Progenitor cell of endocrine pancreas (in vitro differentiated cells): Measurements from ENCODE around the gene RNF39. TPM values are rescaled to one million over a fixed set of nuclear protein-coding genes. Genes with fewer than 3 reads are reported as not detected.

ENCODE experiments used
- DNase-seq: peaks from one replicate; pipeline ENCODE4 v3.0.0; 2021; ENCODE audit warnings: low spot score; ENCODE audit not compliant: unreplicated experiment
- H3K27ac Mint-ChIP-seq: 2 replicates; pipeline ENCODE4 v1.8.0; 2021; ENCODE audit warnings: mild to moderate bottlenecking, moderate library complexity, mixed read lengths
- H3K27me3 Mint-ChIP-seq: 2 replicates; pipeline ENCODE4 v1.8.0; 2021; ENCODE audit warnings: mixed read lengths
- H3K36me3 Mint-ChIP-seq: 2 replicates; pipeline ENCODE4 v1.8.0; 2022; ENCODE audit warnings: mixed read lengths; ENCODE audit not compliant: insufficient read depth
- H3K4me1 Mint-ChIP-seq: 2 replicates; pipeline ENCODE4 v1.8.0; 2021; ENCODE audit warnings: low read depth, mixed read lengths
- H3K4me3 Mint-ChIP-seq: 2 replicates; pipeline ENCODE4 v1.8.0; 2021; ENCODE audit warnings: low read depth, mild to moderate bottlenecking, moderate library complexity, mixed read lengths
- H3K9me3 Mint-ChIP-seq: 2 replicates; pipeline ENCODE4 v1.8.0; 2021; ENCODE audit warnings: low read depth, mixed read lengths
- CTCF ChIP-seq: fragments of 200-600 bp; sonication (generic); IDR thresholded peaks from one replicate; pipeline ENCODE4 v1.5.0; 2021; ENCODE audit warnings: antibody characterized with exemption, mild to moderate bottlenecking; ENCODE audit not compliant: unreplicated experiment
- total RNA-seq: library from RNA; stranded (reverse); gene quantifications from 2 replicates; pipeline ENCODE4 v1.2.1, GENCODE V29; 2021

The RNF39 gene
- total RNA-seq, 1 donor from 2014 or later: not detected

- H3K9me3 Mint-ChIP-seq: no peaks in the 10 kb centered on the region
- H3K4me3 Mint-ChIP-seq: no peak overlapping the region
- peaks cover 61% of the 10 kb centered on the region for H3K27me3 Mint-ChIP-seq
- H3K27ac Mint-ChIP-seq: no peak overlapping the region
- H3K4me1 Mint-ChIP-seq: no peaks in the 10 kb centered on the region
- H3K36me3 Mint-ChIP-seq: no peaks in the 10 kb centered on the region
- no peak for TF ChIP-seq CTCF
- DNase-seq: no peak
Observed at GRCh38 chr6:30113841-30114240, 38.3 kb upstream of the RNF39 start.

- peaks cover 65% of the 10 kb centered on the region for H3K27me3 Mint-ChIP-seq
- no peak within 1 kb of the TSS for H3K4me3 Mint-ChIP-seq
- TF ChIP-seq CTCF: no peak
- H3K9me3 Mint-ChIP-seq: no peaks in the 10 kb centered on the region
- H3K4me1 Mint-ChIP-seq: no peaks in the 10 kb centered on the region
- no peak for DNase-seq
- H3K27ac Mint-ChIP-seq: no peak within 1 kb of the TSS
- H3K36me3 Mint-ChIP-seq: no peaks in the 10 kb centered on the region
Observed at GRCh38 chr6:30113003-30113759, 37.6 kb upstream of the RNF39 start, which contains the start of gene TRIM31. Gene TRIM31, minus strand, starts transcription at chr6:30113090. Its CDS starts 285 bp downstream, at chr6:30112805.

- Mint-ChIP-seq H3K36me3 (no peaks in the 10 kb centered on the region), H3K27me3 (peaks cover 69% of the 10 kb centered on the region), H3K9me3 (no peaks in the 10 kb centered on the region), H3K4me1 (no peaks in the 10 kb centered on the region), H3K4me3 (no peak overlapping the region), H3K27ac (no peak overlapping the region)
- DNase-seq: no peak
- TF ChIP-seq CTCF: no peak
Observed at GRCh38 chr6:30112402-30112994, 36.9 kb upstream of the RNF39 start.

- DNase-seq: no peak
- Mint-ChIP-seq H3K27ac (no peak overlapping the region), H3K4me1 (no peaks in the 10 kb centered on the region), H3K36me3 (no peaks in the 10 kb centered on the region), H3K27me3 (peaks cover 74% of the 10 kb centered on the region), H3K4me3 (no peak overlapping the region), H3K9me3 (no peaks in the 10 kb centered on the region)
- TF ChIP-seq CTCF: no peak
Observed at GRCh38 chr6:30111266-30111856, 35.8 kb upstream of the RNF39 start.

- Mint-ChIP-seq H3K4me1 (peaks cover 12% of the 10 kb centered on the region), H3K27ac (no peak overlapping the region), H3K27me3 (peaks cover 75% of the 10 kb centered on the region), H3K36me3 (no peaks in the 10 kb centered on the region), H3K4me3 (no peak overlapping the region), H3K9me3 (no peaks in the 10 kb centered on the region)
- no peak for DNase-seq
- no peak for TF ChIP-seq CTCF
Observed at GRCh38 chr6:30104661-30105060, 29.1 kb upstream of the RNF39 start.
